Measurements from ENCODE around the gene ABLIM3. TPM values are rescaled to one million over a fixed set of nuclear protein-coding genes. Genes with fewer than 3 reads are reported as not detected.

Gene ABLIM3
- total RNA-seq, 2 experiments from 2014 or later: not detected

DNA sequence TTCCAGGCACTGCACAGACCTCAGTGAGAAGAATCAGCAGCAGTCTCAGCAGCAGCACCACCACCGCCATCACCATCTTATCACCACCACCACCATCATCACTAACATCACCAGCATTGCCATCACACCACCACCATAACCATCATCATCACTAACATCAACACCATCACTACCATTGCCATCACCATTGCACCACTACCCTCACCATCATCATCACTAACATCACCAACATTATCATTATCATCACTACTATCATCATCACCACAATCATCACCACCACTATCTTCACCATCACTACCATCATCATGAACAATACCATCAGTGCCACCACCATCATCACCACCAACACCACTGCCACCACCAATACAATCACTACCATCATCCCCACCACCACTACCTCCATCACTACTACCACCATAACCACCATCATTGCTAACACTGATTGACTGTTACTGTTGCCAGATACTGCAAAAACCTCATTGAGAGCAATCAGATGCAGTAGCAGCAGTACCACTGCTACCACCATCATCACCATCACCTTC lies 61.7 kb downstream of the ABLIM3 start:
- Histone ChIP-seq H3K4me2 (ENCODE audit: low read length) (no peak overlapping the region), H3K4me3 (ENCODE audit: low read depth, low read length, poor library complexity, severe bottlenecking) (no peak overlapping the region), H3K4me1 (ENCODE audit: insufficient read depth, low read length, poor library complexity, severe bottlenecking) (no peaks in the 10 kb centered on the region), H3K9me3 (ENCODE audit: low read length) (no peaks in the 10 kb centered on the region), H3K27ac (ENCODE audit: low read depth, low read length, poor library complexity, severe bottlenecking) (no peak overlapping the region), H4K20me1 (ENCODE audit: insufficient read depth, low read length) (no peaks in the 10 kb centered on the region), H3K79me2 (ENCODE audit: insufficient read depth, low read depth, low read length) (no peaks in the 10 kb centered on the region), H2AFZ (ENCODE audit: low read length) (no peak overlapping the region), H3K9me2 (ENCODE audit: insufficient read depth, low read length) (no peaks in the 10 kb centered on the region), H3K36me3 (ENCODE audit: insufficient read depth, low read length) (no peaks in the 10 kb centered on the region)
- BruUV-seq (replicated peaks): no TSS peak
- ChIA-PET POLR2A (no interaction called here), CTCF (ENCODE audit: unreplicated experiment) (no interaction called here)
- intact Hi-C loops (cut with micrococcal nuclease; ENCODE audit: unreplicated experiment): no loop called here
- TF ChIP-seq CTCF (conservative IDR thresholded peaks at IDR 0.05; ENCODE audit: low read length): no peak
- TF ChIP-seq EZH2phosphoT487 (IDR thresholded peaks at IDR 0.05; ENCODE audit: borderline replicate concordance, low read depth, low read length): no peak
- DNase-seq (ENCODE audit: low spot score): no peak

GRCh38 chr5:149203921-149204441 lies 62.7 kb downstream of the ABLIM3 start:
- TF ChIP-seq CTCF (conservative IDR thresholded peaks at IDR 0.05; ENCODE audit: low read length) (no peak), EZH2phosphoT487 (IDR thresholded peaks at IDR 0.05; ENCODE audit: borderline replicate concordance, low read depth, low read length) (no peak)
- POLR2A ChIA-PET: interaction anchor here (1.0 kb wide), 1 partner anchor 12 kb away, joined by 3 read pairs; no protein-coding TSS in a partner anchor
- CTCF ChIA-PET (ENCODE audit: unreplicated experiment): no interaction called here

More at GRCh38 chr5:149203921-149204441, 62.7 kb downstream of the ABLIM3 start:
- BruUV-seq (replicated peaks): no TSS peak
- no peak for DNase-seq (ENCODE audit: low spot score)
- Histone ChIP-seq H3K4me1 (ENCODE audit: insufficient read depth, low read length, poor library complexity, severe bottlenecking) (no peaks in the 10 kb centered on the region), H3K9me2 (ENCODE audit: insufficient read depth, low read length) (no peaks in the 10 kb centered on the region), H3K9me3 (ENCODE audit: low read length) (no peaks in the 10 kb centered on the region), H3K4me2 (ENCODE audit: low read length) (no peak overlapping the region), H3K36me3 (ENCODE audit: insufficient read depth, low read length) (no peaks in the 10 kb centered on the region), H4K20me1 (ENCODE audit: insufficient read depth, low read length) (no peaks in the 10 kb centered on the region), H3K4me3 (ENCODE audit: low read depth, low read length, poor library complexity, severe bottlenecking) (no peak overlapping the region), H3K27ac (ENCODE audit: low read depth, low read length, poor library complexity, severe bottlenecking) (no peak overlapping the region), H3K79me2 (ENCODE audit: insufficient read depth, low read depth, low read length) (no peaks in the 10 kb centered on the region), H2AFZ (ENCODE audit: low read length) (no peak overlapping the region)
- intact Hi-C loops (cut with micrococcal nuclease; ENCODE audit: unreplicated experiment): no loop called here

Data from OCI-LY7 (cell line).